Transverse colon (tissue), 4 donors: ENCODE measurements around the gene INO80. TPM values are rescaled to one million over a fixed set of nuclear protein-coding genes. Genes with fewer than 3 reads are reported as not detected.
A peak's percentile ranks its signal among the peaks of the same experiment; 100 is the strongest.

Experiments used
- DNase-seq: peaks from one replicate; pipeline ENCODE4 v3.0.0-alpha.2; 2019
- H3K27ac ChIP-seq, 4 donors: fragments of 200-600 bp; sonication (generic); 2 replicates each; pipeline ENCODE4 v1.5.1; 2016 to 2018; ENCODE audit warnings: inconsistent platforms in 4 of 4
- H3K27me3 ChIP-seq: fragments of 200-600 bp; sonication (generic); 2 replicates; pipeline ENCODE4 v1.5.1; 2017; ENCODE audit warnings: inconsistent platforms
- H3K36me3 ChIP-seq, 4 donors: fragments of 200-600 bp; sonication (generic); 2 replicates each; pipeline ENCODE4 v1.5.1; 2017 to 2019; ENCODE audit warnings: inconsistent platforms in 4 of 4
- H3K4me1 ChIP-seq, 4 donors: fragments of 200-600 bp; sonication (generic); 2 replicates each; pipeline ENCODE4 v1.5.1; 2017 to 2020; ENCODE audit warnings: inconsistent platforms in 4 of 4
- H3K4me3 ChIP-seq, 4 donors: fragments of 200-600 bp; sonication (generic); 1 replicate in 1 of 4; 2 replicates in 3 of 4; pipeline versions ENCODE4 v1.5.1 to v1.6.1; 2017 to 2019; ENCODE audit warnings: inconsistent platforms in 4 of 4
- H3K9me3 ChIP-seq, 2 donors: fragments of 200-600 bp; sonication (generic); 2 replicates each; pipeline ENCODE4 v1.5.1; 2017 to 2019; ENCODE audit warnings: inconsistent platforms in 2 of 2
- CTCF ChIP-seq, 5 experiments: fragments of 200-600 bp in 3 of 5; fragments of 450-650 bp in 2 of 5; sonication (generic) in 3 of 5; IDR thresholded peaks; 1 replicate in 2 of 5; 2 replicates in 3 of 5; pipeline ENCODE4 v1.5.1; 2016 to 2017; ENCODE audit warnings: antibody characterized with exemption in 5 of 5, inconsistent platforms in 3 of 5, mild to moderate bottlenecking in 2 of 5, moderate library complexity in 1 of 5
- EP300 ChIP-seq: sonication (generic); formaldehyde crosslinking; IDR thresholded peaks from one replicate; pipeline ENCODE4 v1.6.1; 2017; ENCODE audit warnings: antibody characterized with exemption, low read depth
- POLR2A ChIP-seq: fragments of 450-650 bp; IDR thresholded peaks from one replicate; pipeline ENCODE4 v1.6.1; 2016; ENCODE audit warnings: antibody characterized with exemption, mild to moderate bottlenecking, moderate library complexity
- POLR2AphosphoS5 ChIP-seq, 3 donors: sonication (generic); formaldehyde crosslinking; IDR thresholded peaks; one replicate each; pipeline ENCODE4 v1.6.1; 2016; ENCODE audit warnings: antibody characterized with exemption in 3 of 3
- WGBS, 2 donors: methylation state at CpG; one replicate each; pipeline ENCODE4 v1.1.5; 2018; ENCODE audit warnings: low coverage in 1 of 2; 5-methylcytosine and 5-hydroxymethylcytosine counted together
- in situ Hi-C, 4 donors: fragments of 200-750 bp; cut with MboI; loops; one replicate each; pipeline versions ENCODE4 v1.15.0 to v1.15.1; 2017; ENCODE audit warnings: low sequenced_read_pairs in 3 of 4, low pct_ligation_motif_present in 1 of 4, low pct_unique_long_range_greater_than_20kb in 1 of 4
- intact Hi-C: fragments of 100-400 bp; cut with DNase I; formaldehyde crosslinking; loops from one replicate; pipeline ENCODE4 v1.15.1; 2023; ENCODE audit warnings: low total_unique reads
- total RNA-seq, 4 donors: library from RNA; depleted of rRNA; stranded (reverse); fragments of >200 nt; gene quantifications; one replicate each; pipeline ENCODE4 v1.1.0, GENCODE V29; 2016

INO80 gene
- total RNA-seq, 4 donors from 2014 or later: 21.8 to 69.1 (median 29.8) TPM

- no peaks in the 10 kb centered on the region for H3K9me3 ChIP-seq
- WGBS, 2 donors: 20 to 32% methylated on average over 1 to 2 of the region's 2 CpGs
- H3K4me1 ChIP-seq: peaks cover 0 to 20% (median 4%) of the 10 kb centered on the region in 4 donors
- intact Hi-C loops: loop anchor here (5.0 kb wide), 1 partner anchor 123 kb away; no protein-coding TSS in a partner anchor
- in situ Hi-C loops: loop anchor here (10.0 to 25.0 kb wide), 2 partner anchors 113 to 120 kb away; no protein-coding TSS in a partner anchor
- H3K4me3 ChIP-seq: no peak overlapping the region
- no peaks in the 10 kb centered on the region for H3K27me3 ChIP-seq
- no peak for DNase-seq
- peaks cover 0 to 17% (median 0%) of the 10 kb centered on the region in 4 donors for H3K36me3 ChIP-seq
- peak overlapping the region; percentile 13 to 61 (median 54) for H3K27ac ChIP-seq
- TF ChIP-seq POLR2A (no peak), EP300 (no peak), CTCF (IDR thresholded peaks at IDR 0.05) (no peak), POLR2AphosphoS5 (IDR thresholded peaks at IDR 0.05) (no peak)
These were observed 91.2 kb downstream of the INO80 start for GRCh38 chr15:41024885-41025284.

- no peaks in the 10 kb centered on the region for H3K9me3 ChIP-seq
- H3K36me3 ChIP-seq: peaks cover 0 to 25% (median 0%) of the 10 kb centered on the region in 4 donors
- no peak overlapping the region for H3K4me3 ChIP-seq
- peak overlapping the region; percentile 13 to 61 (median 54) for H3K27ac ChIP-seq
- in situ Hi-C loops: loop anchor here (10.0 to 25.0 kb wide), 2 partner anchors 112 to 119 kb away; no protein-coding TSS in a partner anchor
- TF ChIP-seq CTCF (IDR thresholded peaks at IDR 0.05) (no peak), POLR2A (no peak), EP300 (no peak), POLR2AphosphoS5 (IDR thresholded peaks at IDR 0.05) (no peak)
- no peaks in the 10 kb centered on the region for H3K27me3 ChIP-seq
- H3K4me1 ChIP-seq: peaks cover 0 to 20% (median 4%) of the 10 kb centered on the region in 4 donors
- DNase-seq: no peak
- WGBS, 2 donors: 79% methylated on average over 4 of the region's 4 CpGs; no CpG with 5 or more reads in 1 of the 2 donors
- intact Hi-C loops: loop anchor here (5.0 kb wide), 1 partner anchor 122 kb away; no protein-coding TSS in a partner anchor
These were observed 91.9 kb downstream of the INO80 start for GRCh38 chr15:41024131-41024530.

GRCh38 chr15:41022487-41023090 lies 93.5 kb downstream of the INO80 start:
- DNase-seq: peak; percentile 20
- in situ Hi-C loops (loop anchor here (10.0 to 25.0 kb wide), 2 partner anchors 110 to 118 kb away; no protein-coding TSS in a partner anchor), intact Hi-C loops (loop anchor here (5.0 kb wide), 1 partner anchor 120 kb away; no protein-coding TSS in a partner anchor)
- Histone ChIP-seq H3K4me3 (no peak overlapping the region), H3K27me3 (no peaks in the 10 kb centered on the region), H3K27ac (no peak overlapping the region), H3K9me3 (no peaks in the 10 kb centered on the region), H3K4me1 (peaks cover 0 to 33% (median 9%) of the 10 kb centered on the region in 4 donors), H3K36me3 (peaks cover 0 to 25% (median 0%) of the 10 kb centered on the region in 4 donors)
- TF ChIP-seq CTCF (IDR thresholded peaks at IDR 0.05) (peak; percentile 54 to 63 (median 60)), POLR2A (no peak)
- WGBS, 2 donors: 70 to 100% methylated on average over 1 to 5 of the region's 5 CpGs

GRCh38 chr15:41020829-41021228 lies 95.3 kb downstream of the INO80 start:
- Histone ChIP-seq H3K4me3 (no peak overlapping the region), H3K36me3 (peaks cover 0 to 17% (median 3%) of the 10 kb centered on the region in 4 donors), H3K9me3 (no peaks in the 10 kb centered on the region), H3K27me3 (no peaks in the 10 kb centered on the region), H3K27ac (no peak overlapping the region), H3K4me1 (peaks cover 0 to 44% (median 14%) of the 10 kb centered on the region in 4 donors)
- in situ Hi-C loops (loop anchor here (10.0 to 25.0 kb wide), 2 partner anchors 109 to 116 kb away; no protein-coding TSS in a partner anchor), intact Hi-C loops (loop anchor here (5.0 kb wide), 1 partner anchor 119 kb away; no protein-coding TSS in a partner anchor)
- TF ChIP-seq POLR2A (no peak), POLR2AphosphoS5 (IDR thresholded peaks at IDR 0.05) (no peak), CTCF (IDR thresholded peaks at IDR 0.05) (no peak), EP300 (no peak)
- DNase-seq: no peak
- 86 to 88% methylated on average over 1 to 6 of the region's 6 CpGs for WGBS, 2 donors
